ENCODE data around the gene FHOD3.

The FHOD3 gene

DNA sequence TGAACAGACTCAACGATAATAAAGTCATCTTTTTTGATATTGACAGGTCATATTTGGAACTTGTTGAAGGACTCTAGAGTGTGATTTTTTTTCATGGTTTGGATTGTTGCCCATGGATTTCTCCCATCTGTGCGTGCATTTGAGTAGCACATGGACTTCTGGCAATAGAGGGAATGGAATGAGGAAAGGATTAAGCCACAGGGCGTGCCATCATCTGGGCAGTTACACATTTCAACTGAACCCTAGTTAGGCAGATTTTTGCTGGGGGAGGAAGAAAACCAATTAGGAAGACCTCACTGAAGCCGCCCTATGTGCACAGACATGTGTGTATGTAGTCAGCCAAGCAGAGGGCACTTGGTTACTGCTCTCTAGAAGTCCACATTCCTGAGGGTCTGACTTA lies 458.7 kb downstream of the FHOD3 start:
- no peak overlapping the region for H3K27ac ChIP-seq
- TF ChIP-seq, protein P1, sequence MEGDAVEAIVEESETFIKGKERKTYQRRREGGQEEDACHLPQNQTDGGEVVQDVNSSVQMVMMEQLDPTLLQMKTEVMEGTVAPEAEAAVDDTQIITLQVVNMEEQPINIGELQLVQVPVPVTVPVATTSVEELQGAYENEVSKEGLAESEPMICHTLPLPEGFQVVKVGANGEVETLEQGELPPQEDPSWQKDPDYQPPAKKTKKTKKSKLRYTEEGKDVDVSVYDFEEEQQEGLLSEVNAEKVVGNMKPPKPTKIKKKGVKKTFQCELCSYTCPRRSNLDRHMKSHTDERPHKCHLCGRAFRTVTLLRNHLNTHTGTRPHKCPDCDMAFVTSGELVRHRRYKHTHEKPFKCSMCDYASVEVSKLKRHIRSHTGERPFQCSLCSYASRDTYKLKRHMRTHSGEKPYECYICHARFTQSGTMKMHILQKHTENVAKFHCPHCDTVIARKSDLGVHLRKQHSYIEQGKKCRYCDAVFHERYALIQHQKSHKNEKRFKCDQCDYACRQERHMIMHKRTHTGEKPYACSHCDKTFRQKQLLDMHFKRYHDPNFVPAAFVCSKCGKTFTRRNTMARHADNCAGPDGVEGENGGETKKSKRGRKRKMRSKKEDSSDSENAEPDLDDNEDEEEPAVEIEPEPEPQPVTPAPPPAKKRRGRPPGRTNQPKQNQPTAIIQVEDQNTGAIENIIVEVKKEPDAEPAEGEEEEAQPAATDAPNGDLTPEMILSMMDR (IDR thresholded peaks at IDR 0.05) = no peak
- no peak for DNase-seq (ENCODE audit: low spot score)
- no peak overlapping the region for H3K4me3 ChIP-seq

DNA sequence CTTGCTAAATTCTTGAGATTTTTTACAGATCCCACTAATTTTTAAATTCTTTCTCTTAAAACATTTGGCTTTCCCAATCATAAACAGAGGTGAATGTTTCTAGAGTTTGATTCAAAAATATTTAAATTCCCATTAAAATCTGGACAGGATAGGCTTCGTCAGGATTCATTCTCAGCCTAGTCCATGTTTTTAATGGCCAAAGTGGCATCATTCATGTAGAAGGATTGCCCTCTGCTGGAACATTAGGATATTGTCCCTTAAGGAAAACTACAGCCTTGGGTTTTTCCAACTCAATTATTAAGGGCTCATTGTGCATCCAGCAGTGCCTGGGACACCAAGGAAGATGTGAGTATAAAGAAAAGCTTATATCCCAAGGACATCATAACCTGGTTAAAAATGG lies 459.6 kb downstream of the FHOD3 start:
- TF ChIP-seq, protein P1 (IDR thresholded peaks at IDR 0.05) = peak; percentile 32
- Histone ChIP-seq H3K4me3 (no peak overlapping the region), H3K27ac (no peak overlapping the region)
- no peak for DNase-seq (ENCODE audit: low spot score)

DNA sequence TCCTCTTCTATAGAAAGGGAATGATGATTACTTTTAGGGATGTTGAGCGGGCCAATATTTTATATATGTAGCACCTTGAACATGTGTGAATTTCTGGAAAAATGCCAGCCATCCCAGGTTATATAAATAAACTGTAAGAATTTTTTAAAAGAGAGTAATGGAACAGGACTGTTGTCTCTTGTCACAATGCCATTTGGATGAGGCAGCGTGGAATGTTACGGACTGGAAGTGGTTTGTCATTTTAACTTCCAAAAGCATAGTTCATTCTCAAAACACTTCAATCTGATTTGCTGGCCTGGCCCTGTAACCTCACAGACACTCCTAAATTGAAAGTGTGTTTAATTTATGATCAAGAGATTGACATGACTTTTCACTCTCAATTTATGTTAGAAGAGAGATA lies 460.5 kb downstream of the FHOD3 start:
- H3K27ac ChIP-seq = no peak overlapping the region
- no peak for DNase-seq (ENCODE audit: low spot score)
- TF ChIP-seq, protein P1 (IDR thresholded peaks at IDR 0.05) = no peak
- no peak overlapping the region for H3K4me3 ChIP-seq

DNA sequence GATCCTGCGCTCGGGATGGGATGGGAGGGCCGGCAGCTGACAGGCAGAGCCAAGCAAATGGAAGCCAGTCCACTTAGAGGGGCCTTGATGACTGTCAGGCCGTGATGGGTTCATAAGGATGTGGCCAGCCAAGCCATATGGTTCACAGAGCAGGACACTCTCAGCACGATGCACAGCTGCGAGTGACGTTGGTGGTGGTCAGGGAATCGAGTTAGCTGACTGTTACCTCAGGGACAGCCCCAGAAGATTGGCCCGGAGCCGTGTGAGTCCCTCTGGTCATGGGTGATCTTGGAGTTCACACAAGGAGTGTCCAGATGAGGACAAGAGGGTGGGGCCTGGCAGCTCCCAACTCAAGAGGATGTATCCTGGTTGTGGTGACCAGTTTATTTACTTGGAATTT lies 461.1 kb downstream of the FHOD3 start:
- Histone ChIP-seq H3K27ac (no peak overlapping the region), H3K4me3 (no peak overlapping the region)
- TF ChIP-seq, protein P1 (IDR thresholded peaks at IDR 0.05) = no peak
- DNase-seq (ENCODE audit: low spot score) = no peak

DNA sequence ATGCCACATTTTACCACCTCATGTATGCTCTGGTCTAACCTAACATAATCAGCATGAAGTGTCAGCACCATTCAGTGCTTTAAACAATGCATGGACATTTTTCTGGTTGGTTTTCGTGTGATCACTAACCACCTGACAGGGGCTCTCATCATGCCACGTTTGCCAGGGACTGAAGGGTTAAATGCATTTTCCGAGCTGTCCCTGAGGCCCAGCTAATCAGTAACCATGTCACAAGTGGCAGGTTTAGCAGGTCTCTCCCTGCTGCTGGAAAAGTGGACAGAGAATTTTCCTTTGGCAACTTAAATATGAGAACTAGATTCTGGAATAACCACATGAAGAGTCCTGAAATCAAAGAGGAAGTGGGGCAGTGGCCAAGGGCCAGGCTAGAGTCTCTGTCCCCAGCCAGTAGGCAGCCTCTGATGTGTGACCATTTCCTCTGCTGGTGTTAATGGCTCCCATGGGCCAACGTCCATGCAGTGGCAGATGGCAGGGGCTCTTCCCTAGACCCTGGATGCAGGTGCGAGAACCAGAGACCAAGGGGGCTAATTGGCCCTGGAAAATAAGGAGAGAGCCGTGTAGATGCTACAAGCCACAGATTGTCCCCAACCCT lies 461.8 kb downstream of the FHOD3 start:
- DNase-seq (ENCODE audit: low spot score) = no peak

DNA sequence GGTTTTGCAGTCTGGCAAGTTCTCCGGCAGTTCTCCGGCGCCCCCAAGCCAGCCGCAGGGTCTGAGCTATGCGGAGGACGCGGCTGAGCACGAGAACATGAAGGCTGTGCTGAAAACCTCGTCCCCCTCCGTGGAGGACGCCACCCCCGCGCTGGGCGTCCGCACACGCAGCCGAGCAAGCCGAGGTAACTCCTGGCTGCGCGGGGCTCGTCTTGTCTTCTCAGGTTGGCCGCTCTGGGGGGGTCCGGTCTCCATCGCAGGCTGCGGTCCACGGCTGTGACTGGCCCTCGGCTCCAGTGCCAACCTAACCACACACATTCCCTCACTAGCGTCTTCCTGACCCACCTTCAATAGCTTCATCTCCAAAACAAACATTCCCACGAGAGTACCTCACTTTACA lies 463.1 kb downstream of the FHOD3 start:
- no peak overlapping the region for H3K27ac ChIP-seq
- no peak for DNase-seq (ENCODE audit: low spot score)
- H3K4me3 ChIP-seq = no peak overlapping the region
- TF ChIP-seq, protein P1 (IDR thresholded peaks at IDR 0.05) = no peak

More for the DNA sequence above, 461.8 kb downstream of the FHOD3 start:
- TF ChIP-seq, protein P1 (IDR thresholded peaks at IDR 0.05) = no peak
- no peak overlapping the region for H3K4me3 ChIP-seq
- H3K27ac ChIP-seq = no peak overlapping the region

DNA sequence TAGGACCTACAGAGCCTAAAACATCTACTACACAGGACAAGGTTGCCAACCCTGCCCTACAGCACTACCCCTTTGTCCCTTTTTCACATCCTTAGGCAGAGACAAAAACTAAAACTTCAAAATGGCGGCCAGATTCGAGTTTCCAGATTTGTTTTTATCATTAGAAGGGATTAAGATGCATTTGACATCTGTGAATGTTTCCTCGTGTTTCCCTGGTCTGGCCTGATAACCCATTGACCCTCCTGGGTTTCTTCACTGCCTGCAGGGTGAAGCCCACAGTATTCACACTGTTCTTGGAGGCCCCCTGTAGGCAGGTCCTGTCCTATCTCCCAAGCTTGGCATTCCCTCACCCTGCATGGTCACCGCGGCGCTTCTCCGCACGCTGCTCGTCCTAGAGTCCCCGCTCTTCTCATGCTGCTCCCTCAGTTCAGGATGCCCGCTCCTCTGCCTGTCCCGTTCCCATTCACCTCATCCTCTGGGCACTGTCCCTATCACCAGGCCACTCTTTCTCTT lies 463.7 kb downstream of the FHOD3 start:
- Histone ChIP-seq H3K4me3 (no peak overlapping the region), H3K27ac (no peak overlapping the region)
- TF ChIP-seq, protein P1 (IDR thresholded peaks at IDR 0.05) = no peak
- no peak for DNase-seq (ENCODE audit: low spot score)

Measured in coronary artery (tissue), 2 donors.